Measurements from ENCODE around the gene CYB5R2.

Gene CYB5R2

GRCh38 chr11:7677071-7677470 lies 3.8 kb upstream of the CYB5R2 start:
- intact Hi-C loops (cut with DNase I; ENCODE audit: low total_unique reads), result no loop called here
- no peak overlapping the region for H3K27ac ChIP-seq
- DNase-seq, result no peak
- H3K4me3 ChIP-seq, result no peak overlapping the region
- no peaks in the 10 kb centered on the region for H3K9me3 ChIP-seq
- no peaks in the 10 kb centered on the region for H3K36me3 ChIP-seq
- H3K4me1 ChIP-seq, result peaks cover 0 to 22% (median 16%) of the 10 kb centered on the region in 4 donors
- no peaks in the 10 kb centered on the region for H3K27me3 ChIP-seq
- no peak for TF ChIP-seq CTCF (IDR thresholded peaks at IDR 0.05)

GRCh38 chr11:7675631-7676030 lies 2.3 kb upstream of the CYB5R2 start:
- no peak overlapping the region for H3K27ac ChIP-seq

GRCh38 chr11:7673724-7674434 lies 579 bp upstream of the CYB5R2 start:
- peaks cover 0 to 22% (median 16%) of the 10 kb centered on the region in 4 donors for H3K4me1 ChIP-seq
- H3K9me3 ChIP-seq, result no peaks in the 10 kb centered on the region
- H3K27ac ChIP-seq, result peak overlapping the region; percentile 75 to 76
- no peak for TF ChIP-seq CTCF (IDR thresholded peaks at IDR 0.05)
- intact Hi-C loops (cut with DNase I; ENCODE audit: low total_unique reads), result no loop called here
- peak overlapping the region; percentile 65 to 71 for H3K4me3 ChIP-seq
- H3K36me3 ChIP-seq, result no peaks in the 10 kb centered on the region
- no peak for DNase-seq
- no peaks in the 10 kb centered on the region for H3K27me3 ChIP-seq

More at GRCh38 chr11:7675631-7676030, 2.3 kb upstream of the CYB5R2 start:
- peaks cover 0 to 22% (median 16%) of the 10 kb centered on the region in 4 donors for H3K4me1 ChIP-seq
- no peaks in the 10 kb centered on the region for H3K9me3 ChIP-seq
- no peak for DNase-seq
- H3K4me3 ChIP-seq, result no peak overlapping the region
- no peaks in the 10 kb centered on the region for H3K36me3 ChIP-seq
- H3K27me3 ChIP-seq, result no peaks in the 10 kb centered on the region
- TF ChIP-seq CTCF (IDR thresholded peaks at IDR 0.05), result no peak
- intact Hi-C loops (cut with DNase I; ENCODE audit: low total_unique reads), result no loop called here

- H3K27ac ChIP-seq, result no peak overlapping the region
- H3K9me3 ChIP-seq, result no peaks in the 10 kb centered on the region
- H3K36me3 ChIP-seq, result peaks cover 0 to 5% (median 0%) of the 10 kb centered on the region in 3 donors
- TF ChIP-seq CTCF (IDR thresholded peaks at IDR 0.05), result no peak
- H3K4me3 ChIP-seq, result peak overlapping the region in 1 of 2 donors; percentile 71
- no peaks in the 10 kb centered on the region for H3K27me3 ChIP-seq
- peaks cover 0 to 22% (median 16%) of the 10 kb centered on the region in 4 donors for H3K4me1 ChIP-seq
- intact Hi-C loops (cut with DNase I; ENCODE audit: low total_unique reads), result no loop called here
- no peak for DNase-seq
Observed at GRCh38 chr11:7672276-7672959, 882 bp downstream of the CYB5R2 start.

- no peak for TF ChIP-seq CTCF (IDR thresholded peaks at IDR 0.05)
- Histone ChIP-seq H3K4me3 (no peak overlapping the region), H3K27me3 (no peaks in the 10 kb centered on the region), H3K4me1 (peaks cover 0 to 22% (median 16%) of the 10 kb centered on the region in 4 donors), H3K36me3 (peaks cover 0 to 14% (median 4%) of the 10 kb centered on the region in 3 donors), H3K27ac (no peak overlapping the region), H3K9me3 (no peaks in the 10 kb centered on the region)
- intact Hi-C loops (cut with DNase I; ENCODE audit: low total_unique reads), result no loop called here
- no peak for DNase-seq
Observed at GRCh38 chr11:7671347-7672215, 1.7 kb downstream of the CYB5R2 start.

Data from tibial artery (tissue), 4 donors.